Measurements from ENCODE around the gene AEN.

GRCh38 chr15:88649753-88650551 lies 28.8 kb downstream of the AEN start:
- TF ChIP-seq CTCF (IDR thresholded peaks at IDR 0.05; ENCODE audit: low read depth, low read length), result no peak
- TF ChIP-seq MAX (IDR thresholded peaks at IDR 0.05; ENCODE audit: low read depth, low read length), result no peak
- TF ChIP-seq POLR2A (IDR thresholded peaks at IDR 0.05; ENCODE audit: extremely low read depth, insufficient read length), result no peak
